ENCODE data around the gene SCRN2. TPM values are rescaled to one million over a fixed set of nuclear protein-coding genes. Genes with fewer than 3 reads are reported as not detected.
A peak's percentile ranks its signal among the peaks of the same experiment; 100 is the strongest.

Gene SCRN2
- total and polyA plus RNA-seq, 2 of the 13 experiments (the other 11 are each of a cell fraction or from before 2014, with no cell fraction given) = 21.7 to 29.5 TPM

DNA sequence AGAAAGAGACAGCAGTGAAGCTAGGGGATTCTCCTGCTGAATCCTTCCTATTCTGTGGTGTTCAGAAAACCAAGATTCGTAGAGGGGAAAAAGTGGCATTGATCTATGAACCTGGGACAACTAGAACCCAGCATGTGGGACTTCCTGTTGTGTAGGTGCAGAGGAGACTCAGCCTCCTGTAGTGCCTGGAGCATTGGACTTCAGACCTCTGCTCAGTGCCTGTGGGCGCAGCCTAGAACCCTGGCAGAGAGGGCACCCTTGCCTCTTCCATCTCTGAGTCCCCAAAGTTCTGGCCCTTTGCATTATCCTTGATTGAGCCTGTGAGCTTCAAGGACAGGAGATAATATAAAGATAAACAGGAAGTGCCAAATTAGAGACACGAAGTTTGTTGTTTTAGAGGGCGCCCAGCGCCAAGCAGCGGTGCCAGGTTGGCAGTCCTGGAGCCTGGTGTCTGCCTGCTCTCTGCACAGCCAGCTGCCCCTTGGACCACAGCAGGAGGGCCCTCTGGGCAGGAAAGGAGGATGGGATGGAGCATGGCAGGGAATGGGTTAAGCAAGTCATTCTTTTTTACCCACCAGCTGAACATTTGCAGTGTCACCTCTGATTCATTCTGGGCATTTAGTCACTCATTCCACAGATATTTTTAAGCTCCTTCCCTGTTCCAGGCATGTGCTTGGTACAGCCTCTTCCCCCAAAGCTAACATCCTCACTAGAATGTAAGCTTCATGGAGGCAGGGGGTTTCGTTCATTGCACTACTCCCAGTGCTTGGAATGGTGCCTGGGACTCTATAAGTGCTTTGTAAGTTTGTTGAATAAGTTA, 21.8 kb upstream of the SCRN2 start (continued):
- TF ChIP-seq GATA4 (IDR thresholded peaks at IDR 0.05; ENCODE audit: borderline replicate concordance, low read depth) (no peak), RAD21 (CRISPR knock-in tag; IDR thresholded peaks at IDR 0.05) (no peak), ZNF547 (CRISPR knock-in tag; IDR thresholded peaks at IDR 0.05) (no peak), ZNF563 (CRISPR knock-in tag; IDR thresholded peaks at IDR 0.05) (no peak), CCAR2 (optimal IDR thresholded peaks at IDR 0.05; ENCODE audit: low read depth, low read length) (no peak), CREB1 (IDR thresholded peaks at IDR 0.05) (no peak), CREB1 (CRISPR knock-in tag; IDR thresholded peaks at IDR 0.05) (no peak), ZNF160 (CRISPR knock-in tag; IDR thresholded peaks at IDR 0.05) (no peak), SALL2 (CRISPR knock-in tag; IDR thresholded peaks at IDR 0.05) (no peak), ZNF782 (CRISPR knock-in tag; IDR thresholded peaks at IDR 0.05; ENCODE audit: borderline replicate concordance) (no peak), SIX1 (CRISPR knock-in tag; IDR thresholded peaks at IDR 0.05; ENCODE audit: borderline replicate concordance) (no peak), ZNF260 (CRISPR knock-in tag; IDR thresholded peaks at IDR 0.05; ENCODE audit: borderline replicate concordance, low read depth) (no peak)
- TF ChIP-seq, protein P1, sequence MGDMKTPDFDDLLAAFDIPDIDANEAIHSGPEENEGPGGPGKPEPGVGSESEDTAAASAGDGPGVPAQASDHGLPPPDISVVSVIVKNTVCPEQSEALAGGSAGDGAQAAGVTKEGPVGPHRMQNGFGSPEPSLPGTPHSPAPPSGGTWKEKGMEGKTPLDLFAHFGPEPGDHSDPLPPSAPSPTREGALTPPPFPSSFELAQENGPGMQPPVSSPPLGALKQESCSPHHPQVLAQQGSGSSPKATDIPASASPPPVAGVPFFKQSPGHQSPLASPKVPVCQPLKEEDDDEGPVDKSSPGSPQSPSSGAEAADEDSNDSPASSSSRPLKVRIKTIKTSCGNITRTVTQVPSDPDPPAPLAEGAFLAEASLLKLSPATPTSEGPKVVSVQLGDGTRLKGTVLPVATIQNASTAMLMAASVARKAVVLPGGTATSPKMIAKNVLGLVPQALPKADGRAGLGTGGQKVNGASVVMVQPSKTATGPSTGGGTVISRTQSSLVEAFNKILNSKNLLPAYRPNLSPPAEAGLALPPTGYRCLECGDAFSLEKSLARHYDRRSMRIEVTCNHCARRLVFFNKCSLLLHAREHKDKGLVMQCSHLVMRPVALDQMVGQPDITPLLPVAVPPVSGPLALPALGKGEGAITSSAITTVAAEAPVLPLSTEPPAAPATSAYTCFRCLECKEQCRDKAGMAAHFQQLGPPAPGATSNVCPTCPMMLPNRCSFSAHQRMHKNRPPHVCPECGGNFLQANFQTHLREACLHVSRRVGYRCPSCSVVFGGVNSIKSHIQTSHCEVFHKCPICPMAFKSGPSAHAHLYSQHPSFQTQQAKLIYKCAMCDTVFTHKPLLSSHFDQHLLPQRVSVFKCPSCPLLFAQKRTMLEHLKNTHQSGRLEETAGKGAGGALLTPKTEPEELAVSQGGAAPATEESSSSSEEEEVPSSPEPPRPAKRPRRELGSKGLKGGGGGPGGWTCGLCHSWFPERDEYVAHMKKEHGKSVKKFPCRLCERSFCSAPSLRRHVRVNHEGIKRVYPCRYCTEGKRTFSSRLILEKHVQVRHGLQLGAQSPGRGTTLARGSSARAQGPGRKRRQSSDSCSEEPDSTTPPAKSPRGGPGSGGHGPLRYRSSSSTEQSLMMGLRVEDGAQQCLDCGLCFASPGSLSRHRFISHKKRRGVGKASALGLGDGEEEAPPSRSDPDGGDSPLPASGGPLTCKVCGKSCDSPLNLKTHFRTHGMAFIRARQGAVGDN (CRISPR knock-in tag; IDR thresholded peaks at IDR 0.05) = 0 out of 2 replicates have a peak, but pooled peaks have one; percentile 12
- TF ChIP-seq, protein P2, sequence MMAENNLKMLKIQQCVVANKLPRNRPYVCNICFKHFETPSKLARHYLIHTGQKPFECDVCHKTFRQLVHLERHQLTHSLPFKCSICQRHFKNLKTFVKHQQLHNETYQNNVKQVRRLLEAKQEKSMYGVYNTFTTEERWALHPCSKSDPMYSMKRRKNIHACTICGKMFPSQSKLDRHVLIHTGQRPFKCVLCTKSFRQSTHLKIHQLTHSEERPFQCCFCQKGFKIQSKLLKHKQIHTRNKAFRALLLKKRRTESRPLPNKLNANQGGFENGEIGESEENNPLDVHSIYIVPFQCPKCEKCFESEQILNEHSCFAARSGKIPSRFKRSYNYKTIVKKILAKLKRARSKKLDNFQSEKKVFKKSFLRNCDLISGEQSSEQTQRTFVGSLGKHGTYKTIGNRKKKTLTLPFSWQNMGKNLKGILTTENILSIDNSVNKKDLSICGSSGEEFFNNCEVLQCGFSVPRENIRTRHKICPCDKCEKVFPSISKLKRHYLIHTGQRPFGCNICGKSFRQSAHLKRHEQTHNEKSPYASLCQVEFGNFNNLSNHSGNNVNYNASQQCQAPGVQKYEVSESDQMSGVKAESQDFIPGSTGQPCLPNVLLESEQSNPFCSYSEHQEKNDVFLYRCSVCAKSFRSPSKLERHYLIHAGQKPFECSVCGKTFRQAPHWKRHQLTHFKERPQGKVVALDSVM (CRISPR knock-in tag; IDR thresholded peaks at IDR 0.05) = no peak
- TF ChIP-seq, protein P3, sequence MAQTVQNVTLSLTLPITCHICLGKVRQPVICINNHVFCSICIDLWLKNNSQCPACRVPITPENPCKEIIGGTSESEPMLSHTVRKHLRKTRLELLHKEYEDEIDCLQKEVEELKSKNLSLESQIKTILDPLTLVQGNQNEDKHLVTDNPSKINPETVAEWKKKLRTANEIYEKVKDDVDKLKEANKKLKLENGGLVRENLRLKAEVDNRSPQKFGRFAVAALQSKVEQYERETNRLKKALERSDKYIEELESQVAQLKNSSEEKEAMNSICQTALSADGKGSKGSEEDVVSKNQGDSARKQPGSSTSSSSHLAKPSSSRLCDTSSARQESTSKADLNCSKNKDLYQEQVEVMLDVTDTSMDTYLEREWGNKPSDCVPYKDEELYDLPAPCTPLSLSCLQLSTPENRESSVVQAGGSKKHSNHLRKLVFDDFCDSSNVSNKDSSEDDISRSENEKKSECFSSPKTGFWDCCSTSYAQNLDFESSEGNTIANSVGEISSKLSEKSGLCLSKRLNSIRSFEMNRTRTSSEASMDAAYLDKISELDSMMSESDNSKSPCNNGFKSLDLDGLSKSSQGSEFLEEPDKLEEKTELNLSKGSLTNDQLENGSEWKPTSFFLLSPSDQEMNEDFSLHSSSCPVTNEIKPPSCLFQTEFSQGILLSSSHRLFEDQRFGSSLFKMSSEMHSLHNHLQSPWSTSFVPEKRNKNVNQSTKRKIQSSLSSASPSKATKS (CRISPR knock-in tag; IDR thresholded peaks at IDR 0.05) = no peak
- TF ChIP-seq, protein P4, sequence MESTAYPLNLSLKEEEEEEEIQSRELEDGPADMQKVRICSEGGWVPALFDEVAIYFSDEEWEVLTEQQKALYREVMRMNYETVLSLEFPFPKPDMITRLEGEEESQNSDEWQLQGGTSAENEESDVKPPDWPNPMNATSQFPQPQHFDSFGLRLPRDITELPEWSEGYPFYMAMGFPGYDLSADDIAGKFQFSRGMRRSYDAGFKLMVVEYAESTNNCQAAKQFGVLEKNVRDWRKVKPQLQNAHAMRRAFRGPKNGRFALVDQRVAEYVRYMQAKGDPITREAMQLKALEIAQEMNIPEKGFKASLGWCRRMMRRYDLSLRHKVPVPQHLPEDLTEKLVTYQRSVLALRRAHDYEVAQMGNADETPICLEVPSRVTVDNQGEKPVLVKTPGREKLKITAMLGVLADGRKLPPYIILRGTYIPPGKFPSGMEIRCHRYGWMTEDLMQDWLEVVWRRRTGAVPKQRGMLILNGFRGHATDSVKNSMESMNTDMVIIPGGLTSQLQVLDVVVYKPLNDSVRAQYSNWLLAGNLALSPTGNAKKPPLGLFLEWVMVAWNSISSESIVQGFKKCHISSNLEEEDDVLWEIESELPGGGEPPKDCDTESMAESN (CRISPR knock-in tag; conservative IDR thresholded peaks at IDR 0.05) = 0 out of 2 replicates have a peak, but pooled peaks have one; percentile 27
- TF ChIP-seq, protein P5, sequence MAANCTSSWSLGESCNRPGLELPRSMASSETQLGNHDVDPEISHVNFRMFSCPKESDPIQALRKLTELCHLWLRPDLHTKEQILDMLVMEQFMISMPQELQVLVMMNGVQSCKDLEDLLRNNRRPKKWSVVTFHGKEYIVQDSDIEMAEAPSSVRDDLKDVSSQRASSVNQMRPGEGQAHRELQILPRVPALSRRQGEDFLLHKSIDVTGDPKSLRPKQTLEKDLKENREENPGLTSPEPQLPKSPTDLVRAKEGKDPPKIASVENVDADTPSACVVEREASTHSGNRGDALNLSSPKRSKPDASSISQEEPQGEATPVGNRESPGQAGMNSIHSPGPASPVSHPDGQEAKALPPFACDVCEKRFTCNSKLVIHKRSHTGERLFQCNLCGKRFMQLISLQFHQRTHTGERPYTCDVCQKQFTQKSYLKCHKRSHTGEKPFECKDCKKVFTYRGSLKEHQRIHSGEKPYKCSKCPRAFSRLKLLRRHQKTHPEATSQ (CRISPR knock-in tag; IDR thresholded peaks at IDR 0.05; ENCODE audit: borderline replicate concordance) = no peak

All from HepG2 (cell line).